NT2/D1 (cell line): Measurements from ENCODE around the gene RAB3B.

ENCODE experiments used
- DNase-seq: peaks from one replicate; pipeline ENCODE4 v3.0.0-alpha.2; 2011; ENCODE audit warnings: low read depth, low spot score
- H3K27me3 ChIP-seq: 2 replicates; pipeline ENCODE4 v1.6.0; 2011; ENCODE audit warnings: mild to moderate bottlenecking; ENCODE audit not compliant: insufficient read length, insufficient read depth
- H3K36me3 ChIP-seq: 2 replicates; pipeline ENCODE4 v1.6.1; 2011; ENCODE audit warnings: mild to moderate bottlenecking, low read length, mixed read lengths; ENCODE audit not compliant: insufficient read depth, insufficient read length
- H3K4me1 ChIP-seq: 2 replicates; pipeline ENCODE4 v1.5.1; 2011; ENCODE audit not compliant: insufficient read depth, insufficient read length
- H3K4me3 ChIP-seq: 2 replicates; pipeline ENCODE4 v1.5.1; 2011; ENCODE audit warnings: low read depth; ENCODE audit not compliant: insufficient read length
- H3K9ac ChIP-seq: 2 replicates; pipeline ENCODE4 v1.6.0; 2011; ENCODE audit warnings: low read depth; ENCODE audit not compliant: insufficient read length
- H3K9me3 ChIP-seq: 2 replicates; pipeline ENCODE4 v1.5.1; 2011; ENCODE audit warnings: mild to moderate bottlenecking, low read length; ENCODE audit not compliant: insufficient read depth
- SUZ12 ChIP-seq: IDR thresholded peaks from 2 replicates; pipeline ENCODE4 v1.6.1; 2011; ENCODE audit not compliant: insufficient read length, insufficient read depth; ENCODE audit errors: extremely low read depth
- YY1 ChIP-seq: IDR thresholded peaks from 2 replicates; pipeline ENCODE4 v1.6.1; 2011; ENCODE audit not compliant: insufficient read length, insufficient read depth
- ZNF274 ChIP-seq: IDR thresholded peaks from 2 replicates; pipeline ENCODE4 v1.6.1; 2011; ENCODE audit warnings: mild to moderate bottlenecking, low read depth, low read length

The RAB3B gene

GRCh38 chr1:51982161-51982560 lies 8.3 kb downstream of the RAB3B start:
- Histone ChIP-seq H3K4me3 (no peak overlapping the region), H3K9ac (no peak overlapping the region), H3K27me3 (no peaks in the 10 kb centered on the region), H3K9me3 (no peaks in the 10 kb centered on the region), H3K36me3 (peaks cover 29% of the 10 kb centered on the region), H3K4me1 (no peaks in the 10 kb centered on the region)
- TF ChIP-seq YY1 (no peak), ZNF274 (no peak), SUZ12 (no peak)
- no peak for DNase-seq

GRCh38 chr1:51981555-51981954 lies 8.9 kb downstream of the RAB3B start:
- DNase-seq, result no peak
- Histone ChIP-seq H3K9me3 (no peaks in the 10 kb centered on the region), H3K4me1 (no peaks in the 10 kb centered on the region), H3K9ac (no peak overlapping the region), H3K4me3 (no peak overlapping the region), H3K36me3 (peaks cover 29% of the 10 kb centered on the region), H3K27me3 (no peaks in the 10 kb centered on the region)
- TF ChIP-seq YY1, result no peak
- TF ChIP-seq ZNF274, result no peak
- no peak for TF ChIP-seq SUZ12

GRCh38 chr1:51978099-51978498 lies 12.4 kb downstream of the RAB3B start:
- Histone ChIP-seq H3K9me3 (no peaks in the 10 kb centered on the region), H3K36me3 (peaks cover 58% of the 10 kb centered on the region), H3K4me1 (no peaks in the 10 kb centered on the region), H3K4me3 (no peak overlapping the region), H3K9ac (no peak overlapping the region), H3K27me3 (no peaks in the 10 kb centered on the region)
- no peak for DNase-seq
- TF ChIP-seq SUZ12, result no peak
- no peak for TF ChIP-seq YY1
- TF ChIP-seq ZNF274, result no peak

- H3K9me3 ChIP-seq, result no peaks in the 10 kb centered on the region
- no peaks in the 10 kb centered on the region for H3K4me1 ChIP-seq
- H3K4me3 ChIP-seq, result no peak overlapping the region
- no peak overlapping the region for H3K9ac ChIP-seq
- no peak for DNase-seq
- peaks cover 62% of the 10 kb centered on the region for H3K36me3 ChIP-seq
- TF ChIP-seq YY1 (no peak), SUZ12 (no peak), ZNF274 (no peak)
- H3K27me3 ChIP-seq, result no peaks in the 10 kb centered on the region
Measured at GRCh38 chr1:51976846-51977602, 13.5 kb downstream of the RAB3B start.

GRCh38 chr1:51973587-51974474 lies 16.7 kb downstream of the RAB3B start:
- no peak for DNase-seq
- Histone ChIP-seq H3K9ac (no peak overlapping the region), H3K4me1 (no peaks in the 10 kb centered on the region), H3K4me3 (no peak overlapping the region), H3K36me3 (peaks cover 76% of the 10 kb centered on the region), H3K9me3 (no peaks in the 10 kb centered on the region), H3K27me3 (no peaks in the 10 kb centered on the region)
- TF ChIP-seq YY1, result no peak
- no peak for TF ChIP-seq SUZ12
- TF ChIP-seq ZNF274, result no peak

- TF ChIP-seq YY1 (no peak), ZNF274 (no peak), SUZ12 (no peak)
- no peak overlapping the region for H3K9ac ChIP-seq
- no peak overlapping the region for H3K4me3 ChIP-seq
- no peak for DNase-seq
- peaks cover 68% of the 10 kb centered on the region for H3K36me3 ChIP-seq
- H3K9me3 ChIP-seq, result no peaks in the 10 kb centered on the region
- no peaks in the 10 kb centered on the region for H3K27me3 ChIP-seq
- no peaks in the 10 kb centered on the region for H3K4me1 ChIP-seq
Measured at GRCh38 chr1:51969038-51969705, 21.3 kb downstream of the RAB3B start.
